Bronchial epithelial cell (primary cell): ENCODE measurements around the gene SARDH. TPM values are rescaled to one million over a fixed set of nuclear protein-coding genes. Genes with fewer than 3 reads are reported as not detected.

Experiments
- DNase-seq: peaks from one replicate; pipeline ENCODE4 v3.0.0-alpha.2; 2010; ENCODE audit warnings: low read depth
- FAIRE-seq: peaks from 2 replicates; lab custom pipeline; 2011; peaks lifted over from hg19 to GRCh38; lab: Jason Lieb, UNC
- H3K27me3 ChIP-seq: 2 replicates; pipeline ENCODE4 v1.5.1; 2011; ENCODE audit warnings: low read length; ENCODE audit not compliant: control insufficient read depth, insufficient read depth
- H3K36me3 ChIP-seq: 2 replicates; pipeline ENCODE4 v1.5.1; 2011; ENCODE audit warnings: low read length; ENCODE audit not compliant: control insufficient read depth, insufficient read depth
- H3K4me3 ChIP-seq: 2 replicates; pipeline ENCODE4 v1.5.1; 2011; ENCODE audit warnings: mild to moderate bottlenecking, low read depth, low read length, control low read depth
- total RNA-seq: library from RNA; depleted of rRNA; stranded (reverse); fragments of >200 nt; gene quantifications from 2 replicates; pipeline ENCODE4 v1.2.1, GENCODE V29; 2014
- TF ChIP-seq, protein P1 (sequence below): IDR thresholded peaks from 2 replicates; pipeline ENCODE4 v1.5.1; 2011; ENCODE audit warnings: mild to moderate bottlenecking, moderate library complexity, low read length, control low read depth, inconsistent platforms; ENCODE audit not compliant: insufficient read depth, severe bottlenecking

SARDH gene
- total RNA-seq, 1 donor from 2014 or later: under 0.01 TPM

DNA sequence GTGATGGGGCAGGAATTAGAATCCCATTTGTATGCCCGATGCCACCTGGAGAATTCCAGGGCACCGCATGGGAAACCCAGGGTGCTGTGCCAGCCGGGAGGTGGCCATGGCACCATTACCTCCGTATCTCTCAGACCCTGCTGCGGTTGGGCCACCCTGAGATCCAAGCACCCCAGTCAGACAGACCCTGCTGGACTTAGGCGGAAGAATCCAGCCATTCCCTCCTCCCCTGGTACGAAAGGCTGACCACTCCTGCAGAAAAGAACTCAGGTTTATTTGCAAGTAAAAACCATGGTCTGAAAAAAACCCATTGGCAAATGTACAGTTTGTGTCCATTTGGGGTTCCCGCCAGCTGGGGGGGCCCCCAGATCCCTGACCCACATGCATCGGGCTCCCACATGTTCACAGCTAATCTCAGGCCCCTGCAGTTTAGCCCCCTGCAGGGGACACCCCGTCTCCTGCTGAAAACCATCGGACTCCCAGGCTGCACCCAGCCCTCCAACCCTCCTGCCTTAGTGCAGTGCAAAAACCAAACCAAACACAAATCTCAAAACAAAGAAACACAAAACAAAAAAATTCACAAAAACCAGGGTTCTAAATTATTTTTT lies 23.6 kb upstream of the SARDH start:
- TF ChIP-seq, protein P1, sequence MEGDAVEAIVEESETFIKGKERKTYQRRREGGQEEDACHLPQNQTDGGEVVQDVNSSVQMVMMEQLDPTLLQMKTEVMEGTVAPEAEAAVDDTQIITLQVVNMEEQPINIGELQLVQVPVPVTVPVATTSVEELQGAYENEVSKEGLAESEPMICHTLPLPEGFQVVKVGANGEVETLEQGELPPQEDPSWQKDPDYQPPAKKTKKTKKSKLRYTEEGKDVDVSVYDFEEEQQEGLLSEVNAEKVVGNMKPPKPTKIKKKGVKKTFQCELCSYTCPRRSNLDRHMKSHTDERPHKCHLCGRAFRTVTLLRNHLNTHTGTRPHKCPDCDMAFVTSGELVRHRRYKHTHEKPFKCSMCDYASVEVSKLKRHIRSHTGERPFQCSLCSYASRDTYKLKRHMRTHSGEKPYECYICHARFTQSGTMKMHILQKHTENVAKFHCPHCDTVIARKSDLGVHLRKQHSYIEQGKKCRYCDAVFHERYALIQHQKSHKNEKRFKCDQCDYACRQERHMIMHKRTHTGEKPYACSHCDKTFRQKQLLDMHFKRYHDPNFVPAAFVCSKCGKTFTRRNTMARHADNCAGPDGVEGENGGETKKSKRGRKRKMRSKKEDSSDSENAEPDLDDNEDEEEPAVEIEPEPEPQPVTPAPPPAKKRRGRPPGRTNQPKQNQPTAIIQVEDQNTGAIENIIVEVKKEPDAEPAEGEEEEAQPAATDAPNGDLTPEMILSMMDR: no peak
- FAIRE-seq (no peak), DNase-seq (no peak)
- peaks cover 18% of the 10 kb centered on the region for H3K36me3 ChIP-seq
- no peaks in the 10 kb centered on the region for H3K27me3 ChIP-seq
- H3K4me3 ChIP-seq: no peak overlapping the region

DNA sequence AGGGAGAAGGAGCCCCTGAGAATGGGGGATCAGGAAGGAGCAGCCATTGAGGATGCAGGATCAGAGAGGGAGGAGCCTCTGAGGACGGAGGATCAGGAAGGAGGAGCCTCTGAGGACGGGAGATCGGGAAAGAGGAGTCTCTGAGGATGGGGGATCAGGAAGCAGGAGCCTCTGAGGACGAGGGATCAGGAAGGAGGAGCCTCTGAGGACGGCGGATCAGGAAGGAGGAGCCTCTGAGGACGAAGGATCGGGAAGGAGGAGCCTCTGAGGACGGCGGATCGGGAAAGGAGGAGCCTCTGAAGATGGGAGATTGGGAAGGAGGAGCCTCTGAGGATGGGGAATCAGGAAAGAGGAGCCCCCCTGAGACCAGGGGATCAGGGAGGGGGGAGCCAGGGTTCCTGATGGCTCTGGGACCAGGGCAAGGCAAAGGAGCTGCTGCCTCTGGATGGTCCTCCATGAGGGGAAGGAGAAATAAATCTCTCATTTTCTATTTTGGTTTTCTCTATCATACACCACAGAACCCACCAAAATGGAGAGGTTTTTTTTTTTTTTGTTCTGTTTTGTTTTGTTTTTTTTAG lies 22.6 kb upstream of the SARDH start:
- FAIRE-seq (no peak), DNase-seq (no peak)
- no peak overlapping the region for H3K4me3 ChIP-seq
- no peaks in the 10 kb centered on the region for H3K27me3 ChIP-seq
- H3K36me3 ChIP-seq: peaks cover 18% of the 10 kb centered on the region
- TF ChIP-seq, protein P1: no peak

DNA sequence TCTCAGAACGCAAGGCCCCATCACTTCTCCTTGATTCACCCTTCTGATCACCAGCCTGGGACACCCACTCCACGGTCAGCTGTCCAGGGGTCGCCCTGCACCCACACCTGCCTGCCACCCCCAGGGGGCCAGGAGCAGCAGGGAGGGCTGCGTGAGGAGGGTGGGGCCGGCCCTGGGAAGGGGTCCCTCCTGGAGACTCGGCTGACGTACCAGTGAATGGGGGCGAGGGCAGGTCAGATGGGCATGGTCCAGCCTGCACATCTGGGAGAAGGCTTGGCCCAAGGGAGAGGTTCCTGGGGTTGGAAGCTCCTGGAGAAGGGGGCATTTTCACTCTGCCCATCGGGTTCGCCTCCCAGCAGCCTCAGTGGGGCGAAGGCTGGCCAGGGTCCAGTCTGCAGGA lies 21.8 kb upstream of the SARDH start:
- DNase-seq: no peak
- TF ChIP-seq, protein P1: no peak
- Histone ChIP-seq H3K4me3 (no peak overlapping the region), H3K36me3 (peaks cover 17% of the 10 kb centered on the region), H3K27me3 (no peaks in the 10 kb centered on the region)
- no peak for FAIRE-seq

DNA sequence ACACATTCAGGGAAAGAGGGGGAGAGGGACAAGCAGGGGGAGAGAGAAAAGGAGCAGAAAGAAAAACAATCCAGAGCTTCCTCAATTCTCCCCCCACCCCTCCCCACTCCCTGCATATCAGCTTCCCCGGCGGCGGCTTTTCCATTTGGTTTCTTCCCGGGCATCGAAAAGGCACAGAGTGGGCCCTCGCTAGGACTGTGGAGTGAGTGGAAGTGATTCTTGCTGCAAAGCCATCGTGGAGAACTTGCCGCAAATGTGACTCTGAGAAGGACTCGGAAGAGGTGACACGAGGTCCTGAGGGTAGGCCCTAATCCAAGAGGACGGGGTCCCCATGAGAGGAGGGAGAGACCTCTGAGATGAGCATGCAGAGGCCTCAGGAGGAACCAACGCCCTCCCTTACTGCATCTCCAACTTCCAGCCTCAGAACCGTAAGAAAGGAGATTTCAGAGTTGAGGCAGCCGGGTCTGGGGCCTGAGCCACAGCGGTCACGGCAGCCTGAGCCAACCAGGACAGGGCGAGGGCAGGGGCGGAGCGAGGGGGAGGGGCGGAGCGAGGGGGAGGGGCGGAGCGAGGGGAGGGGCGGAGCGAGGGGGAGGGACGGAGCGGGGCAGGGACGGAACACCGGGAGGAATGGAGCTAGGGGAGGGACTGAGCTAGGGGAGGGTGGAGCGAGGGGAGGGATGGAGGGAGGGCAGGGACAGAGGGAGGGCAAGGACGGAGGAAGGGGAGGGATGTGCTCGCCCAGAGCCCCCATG lies 21.2 kb upstream of the SARDH start:
- H3K36me3 ChIP-seq: peaks cover 17% of the 10 kb centered on the region
- TF ChIP-seq, protein P1: no peak
- DNase-seq: no peak
- H3K27me3 ChIP-seq: no peaks in the 10 kb centered on the region
- H3K4me3 ChIP-seq: no peak overlapping the region
- no peak for FAIRE-seq

DNA sequence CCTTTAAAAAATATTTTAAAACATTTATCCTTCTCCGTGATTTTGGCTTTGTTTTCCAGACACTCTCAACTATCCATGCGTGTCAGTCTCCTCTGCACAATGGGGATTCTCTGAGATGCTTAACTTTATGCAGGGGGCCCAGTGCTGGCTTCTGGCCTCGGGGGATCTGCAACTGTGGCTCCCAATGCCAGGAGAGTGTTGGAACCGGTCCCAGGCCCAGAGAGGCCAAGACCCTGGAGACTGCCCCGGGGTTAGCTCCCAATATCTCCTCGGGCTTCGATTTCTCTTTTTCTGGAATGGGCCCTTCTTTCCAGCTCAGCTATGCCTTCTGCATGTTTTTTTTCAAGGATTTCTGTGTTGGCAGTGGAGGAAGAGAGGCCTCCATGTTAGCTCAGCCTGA lies 20.1 kb upstream of the SARDH start:
- Histone ChIP-seq H3K4me3 (no peak overlapping the region), H3K27me3 (no peaks in the 10 kb centered on the region), H3K36me3 (peaks cover 8% of the 10 kb centered on the region)
- DNase-seq: no peak
- TF ChIP-seq, protein P1: no peak
- no peak for FAIRE-seq
